ENCODE results near the gene NTN1. TPM values are rescaled to one million over a fixed set of nuclear protein-coding genes. Genes with fewer than 3 reads are reported as not detected.

NTN1 gene
- total RNA-seq, result 1 to 10 TPM; 1.2 to 1.3 TPM

- POLR2A ChIA-PET, result interaction anchor here (0.6 kb wide), 1 partner anchor 11 kb away, joined by 3 read pairs; no protein-coding TSS in a partner anchor
- no peak for TF ChIP-seq CTCF (IDR thresholded peaks at IDR 0.05)
- Mint-ChIP-seq H3K27me3 (peaks cover 51% of the 10 kb centered on the region), H3K4me1 (ENCODE audit: low read depth) (peaks cover 7% of the 10 kb centered on the region), H3K9me3 (no peaks in the 10 kb centered on the region), H3K36me3 (ENCODE audit: low read depth) (no peaks in the 10 kb centered on the region), H3K27ac (no peak within 1 kb of the TSS), H3K4me3 (peak within 1 kb of the TSS; percentile 79)
- ATAC-seq (peak; percentile 82), DNase-seq (peak; percentile 72)
- CTCF ChIA-PET, result interaction anchor here (1.5 to 2.3 kb wide), 3 partner anchors 17 to 508 kb away, joined by 4 to 9 read pairs (median 6); no protein-coding TSS in a partner anchor
- intact Hi-C loops (cut with micrococcal nuclease), result loop anchor here (10.0 kb wide), 1 partner anchor 623 kb away; the partner anchor contains the start of gene USP43
Observed at GRCh38 chr17:9021158-9021991, at the start of gene NTN1. TSS of gene NTN1 (plus strand) at chr17:9021510. CDS start at chr17:9022374, 864 bp downstream.

- intact Hi-C loops (cut with micrococcal nuclease), result no loop called here
- H3K36me3 Mint-ChIP-seq (ENCODE audit: low read depth), result no peaks in the 10 kb centered on the region
- H3K27ac Mint-ChIP-seq, result no peak overlapping the region
- no peaks in the 10 kb centered on the region for H3K27me3 Mint-ChIP-seq
- peaks cover 4% of the 10 kb centered on the region for H3K9me3 Mint-ChIP-seq
- ChIA-PET POLR2A (interaction anchor here (1.1 to 1.2 kb wide), 2 partner anchors 8 to 10 kb away, joined by 3 to 5 read pairs; no protein-coding TSS in a partner anchor), CTCF (interaction anchor here (1.2 to 1.4 kb wide), 2 partner anchors 10 to 20 kb away, joined by 4 to 6 read pairs; no protein-coding TSS in a partner anchor)
- ATAC-seq, result no peak
- H3K4me3 Mint-ChIP-seq, result no peak overlapping the region
- TF ChIP-seq CTCF (IDR thresholded peaks at IDR 0.05), result no peak
- no peak for DNase-seq
- peaks cover 6% of the 10 kb centered on the region for H3K4me1 Mint-ChIP-seq (ENCODE audit: low read depth)
Observed at GRCh38 chr17:8975091-8975725, 46.1 kb upstream of the NTN1 start.

- no peaks in the 10 kb centered on the region for H3K9me3 Mint-ChIP-seq
- no peak for ATAC-seq
- intact Hi-C loops (cut with micrococcal nuclease), result no loop called here
- peaks cover 6% of the 10 kb centered on the region for H3K4me1 Mint-ChIP-seq (ENCODE audit: low read depth)
- no peak for DNase-seq
- H3K27me3 Mint-ChIP-seq, result no peaks in the 10 kb centered on the region
- TF ChIP-seq CTCF (IDR thresholded peaks at IDR 0.05), result no peak
- CTCF ChIA-PET, result interaction anchor here (1.5 kb wide), 1 partner anchor 21 kb away, joined by 4 read pairs; no protein-coding TSS in a partner anchor
- POLR2A ChIA-PET, result interaction anchor here (0.7 to 1.2 kb wide), 2 partner anchors 9 to 22 kb away, joined by 3 to 5 read pairs; no protein-coding TSS in a partner anchor
- no peaks in the 10 kb centered on the region for H3K36me3 Mint-ChIP-seq (ENCODE audit: low read depth)
- H3K4me3 Mint-ChIP-seq, result no peak overlapping the region
- no peak overlapping the region for H3K27ac Mint-ChIP-seq
Observed at GRCh38 chr17:8976638-8977037, 44.7 kb upstream of the NTN1 start.

- H3K27me3 Mint-ChIP-seq, result no peaks in the 10 kb centered on the region
- intact Hi-C loops (cut with micrococcal nuclease), result no loop called here
- no peak overlapping the region for H3K4me3 Mint-ChIP-seq
- no peak for ATAC-seq
- ChIA-PET POLR2A (interaction anchor here (0.7 kb wide), 1 partner anchor 1821 kb away, joined by 3 read pairs; no protein-coding TSS in a partner anchor), CTCF (interaction anchor here (1.1 kb wide), 1 partner anchor 11 kb away, joined by 5 read pairs; no protein-coding TSS in a partner anchor)
- no peak overlapping the region for H3K27ac Mint-ChIP-seq
- H3K9me3 Mint-ChIP-seq, result no peaks in the 10 kb centered on the region
- DNase-seq, result no peak
- peaks cover 7% of the 10 kb centered on the region for H3K4me1 Mint-ChIP-seq (ENCODE audit: low read depth)
- TF ChIP-seq CTCF (IDR thresholded peaks at IDR 0.05), result no peak
- no peaks in the 10 kb centered on the region for H3K36me3 Mint-ChIP-seq (ENCODE audit: low read depth)
Observed at GRCh38 chr17:8979715-8980114, 41.6 kb upstream of the NTN1 start.

Measured in activated CD8-positive, alpha-beta T cell treated with anti-CD3 and anti-CD28 coated beads for 36 hours (primary cell).